ENCODE results near the gene STX7.
A peak's percentile ranks its signal among the peaks of the same experiment; 100 is the strongest.

STX7 gene

DNA sequence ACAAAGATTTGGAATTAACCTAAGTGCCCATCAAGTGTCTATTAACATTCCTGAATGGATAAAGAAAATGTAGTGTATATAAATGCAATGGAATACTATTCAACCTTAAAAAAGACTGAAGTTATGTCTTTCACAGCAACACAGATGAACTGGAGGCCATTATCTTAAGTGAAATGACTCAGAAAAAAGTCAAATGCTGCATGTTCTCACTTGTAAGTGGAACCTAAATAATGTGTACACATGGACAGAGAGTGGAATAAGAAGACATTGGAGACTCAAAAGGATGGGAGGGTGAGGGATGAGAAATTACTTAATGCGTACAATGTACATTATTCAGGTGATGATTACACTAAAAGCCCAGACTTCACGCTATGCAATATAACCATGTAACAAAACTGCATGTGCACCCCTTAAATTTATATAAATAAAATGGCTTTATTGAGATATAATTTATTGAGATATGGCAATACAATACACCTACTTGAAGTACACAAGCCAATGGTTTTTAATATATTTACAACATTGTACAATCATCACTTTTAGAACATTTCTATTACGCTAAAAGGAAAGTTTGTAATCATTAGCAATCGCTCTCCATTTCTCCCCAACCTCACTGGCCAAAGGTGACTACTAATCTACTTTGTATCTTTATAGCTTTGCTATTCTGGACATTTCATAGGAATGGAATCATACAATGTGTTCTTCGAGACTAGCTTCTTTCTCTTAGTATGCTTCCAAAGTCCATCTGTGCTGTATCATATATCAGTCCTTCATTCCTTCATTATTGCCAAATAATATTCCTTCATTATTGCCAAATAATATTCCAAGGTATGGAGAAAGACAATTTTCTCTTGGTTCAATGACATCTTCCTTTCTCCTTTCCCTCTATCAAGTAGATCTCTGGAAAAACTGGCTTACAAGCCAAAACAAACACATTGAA lies 5.8 kb downstream of the STX7 start:
- DNase-seq (ENCODE audit: low read depth) = no peak

DNA sequence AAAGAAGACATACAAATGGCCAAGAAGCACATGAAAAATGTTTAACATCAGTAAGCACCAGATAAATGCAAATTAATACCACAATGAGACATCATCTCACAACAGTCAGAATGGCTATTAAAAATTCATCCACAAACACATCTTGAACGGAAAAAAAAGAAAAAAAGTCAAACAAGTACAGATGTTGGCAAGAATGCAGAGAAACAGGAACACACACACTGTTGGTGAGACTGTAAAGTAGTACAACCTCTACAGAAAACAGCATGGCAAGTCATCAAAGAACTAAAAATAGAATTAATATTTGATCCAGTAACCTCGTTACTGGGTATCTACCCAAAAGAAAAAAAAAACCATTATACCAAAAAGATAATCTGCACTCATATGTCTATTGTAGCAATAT lies 6.5 kb downstream of the STX7 start:
- DNase-seq (ENCODE audit: low read depth) = no peak

DNA sequence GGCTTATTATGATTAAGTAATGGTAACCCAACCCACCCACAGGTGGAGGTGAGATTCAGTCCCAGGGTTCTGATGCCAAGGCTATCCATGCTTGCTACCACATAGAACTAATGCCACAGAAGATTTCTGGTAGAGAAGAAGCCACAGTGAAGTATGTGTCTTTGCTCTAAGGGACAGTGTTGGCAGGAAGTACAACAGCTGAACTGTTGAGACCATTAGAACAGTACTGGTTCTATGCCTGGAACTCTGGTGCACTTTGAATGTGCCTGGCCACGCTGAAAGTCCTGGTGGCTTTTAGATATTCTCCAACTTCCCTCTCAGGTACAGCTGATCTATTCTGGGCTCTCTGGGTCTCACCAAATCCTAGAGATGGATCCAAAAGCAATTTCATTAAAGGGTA lies 7.8 kb downstream of the STX7 start:
- DNase-seq (ENCODE audit: low read depth) = no peak

DNA sequence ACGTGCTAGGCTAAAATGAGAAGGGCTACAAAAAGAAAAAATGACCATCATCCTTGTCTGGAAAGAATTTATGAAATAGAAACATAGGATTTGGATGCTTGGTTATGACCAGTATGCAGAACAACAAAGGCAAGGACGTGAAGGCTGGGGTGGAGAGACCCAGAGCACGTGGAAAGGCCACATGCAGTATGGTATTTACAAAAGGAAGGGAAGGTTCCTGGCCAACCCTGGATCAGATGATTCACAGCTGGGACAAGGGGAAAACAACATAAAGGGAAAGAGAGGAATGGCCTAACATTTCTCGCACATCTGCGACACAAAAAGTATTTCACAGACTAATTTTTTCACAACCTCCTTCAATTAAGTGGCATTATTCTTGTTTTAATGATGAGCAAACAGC lies 8.2 kb downstream of the STX7 start:
- DNase-seq (ENCODE audit: low read depth) = no peak

DNA sequence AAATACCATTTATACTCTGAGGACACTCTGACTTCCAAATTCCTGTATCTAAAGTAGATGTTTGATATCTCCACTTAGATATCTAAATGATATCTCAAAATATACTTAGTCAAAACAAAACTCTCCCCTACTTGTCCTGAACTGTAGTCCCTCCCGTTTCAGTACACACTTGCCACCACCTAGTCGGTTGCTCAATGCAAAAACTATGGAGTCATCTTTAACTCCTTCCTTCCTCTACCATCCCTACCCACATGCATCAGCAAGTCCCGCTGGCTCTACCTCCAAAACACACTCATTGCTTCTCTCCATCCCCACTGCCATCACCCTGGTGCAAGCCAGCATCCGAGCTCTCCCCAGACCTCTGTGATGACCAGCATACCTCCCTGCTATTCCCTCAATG lies 13.2 kb downstream of the STX7 start:
- no peak for DNase-seq (ENCODE audit: low read depth)

DNA sequence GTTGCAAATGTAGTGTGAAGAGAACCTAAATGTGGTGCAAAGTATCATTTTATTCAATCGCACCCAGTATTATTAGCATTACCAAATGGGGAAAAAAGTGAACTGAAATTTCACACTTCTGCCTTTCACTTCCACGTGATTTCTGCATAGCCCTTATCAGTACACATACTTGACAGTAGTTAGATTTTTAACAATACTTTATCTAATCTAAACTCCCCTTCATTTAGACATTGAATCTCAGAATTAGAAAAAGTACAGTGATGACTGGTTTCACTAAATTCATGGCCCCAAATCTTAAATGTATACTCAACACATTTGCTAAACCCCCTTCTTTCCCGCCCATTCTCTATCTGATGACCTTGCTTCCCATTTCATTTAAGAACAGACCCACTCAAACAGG lies 14.3 kb downstream of the STX7 start:
- no peak for DNase-seq (ENCODE audit: low read depth)

DNA sequence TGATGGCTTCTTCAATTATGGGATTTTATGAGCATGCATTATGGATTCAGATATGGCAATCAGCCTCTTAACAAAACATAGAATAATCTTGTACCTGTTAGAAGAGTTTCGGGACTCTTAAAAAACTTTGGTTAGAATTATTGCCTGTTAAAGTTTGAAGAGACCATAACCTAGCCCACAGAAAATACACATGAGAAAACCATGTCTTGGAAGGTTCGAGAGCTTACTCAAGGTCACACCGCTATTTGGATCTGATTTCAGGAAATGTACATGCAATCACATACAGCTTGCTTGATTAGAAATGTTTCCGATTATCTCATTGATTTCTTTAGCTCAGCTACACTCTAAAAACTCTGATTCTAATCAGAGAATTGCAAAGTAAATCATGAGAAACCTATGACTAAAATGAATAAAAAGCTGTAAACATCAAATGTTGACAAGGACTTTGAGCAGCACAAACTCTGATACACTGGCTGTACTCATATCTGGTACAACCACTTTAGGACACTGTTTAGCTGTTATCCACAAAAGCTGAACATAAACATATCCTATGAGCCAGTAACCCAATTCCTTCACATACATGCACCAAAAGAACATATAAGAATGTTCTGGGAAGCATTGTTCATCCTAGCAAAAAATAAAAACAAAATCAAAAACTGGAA lies 16.3 kb downstream of the STX7 start:
- DNase-seq (ENCODE audit: low read depth) = no peak

DNA sequence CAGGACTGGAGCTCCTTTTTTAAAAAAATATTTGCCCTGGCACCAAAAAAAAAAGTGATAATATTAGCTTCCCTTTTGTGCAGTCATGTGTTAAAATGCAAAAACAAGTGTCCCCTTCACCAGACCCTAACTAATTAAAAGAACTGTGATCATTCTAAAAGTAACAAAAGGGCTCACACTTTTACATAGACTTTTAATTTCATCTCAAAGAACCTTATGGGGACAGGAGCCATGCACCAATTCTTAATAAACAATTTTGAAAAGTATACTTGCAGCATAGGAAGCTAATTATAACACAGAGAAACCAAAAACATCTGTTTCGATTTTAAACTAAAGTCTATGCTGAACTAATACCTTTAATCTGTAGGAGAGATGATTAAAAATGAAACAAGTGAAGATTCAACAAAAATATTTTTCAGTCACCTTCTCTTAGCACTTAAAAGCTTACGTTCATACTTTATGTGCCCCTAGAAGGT lies 17.3 kb downstream of the STX7 start:
- no peak for DNase-seq (ENCODE audit: low read depth)

DNA sequence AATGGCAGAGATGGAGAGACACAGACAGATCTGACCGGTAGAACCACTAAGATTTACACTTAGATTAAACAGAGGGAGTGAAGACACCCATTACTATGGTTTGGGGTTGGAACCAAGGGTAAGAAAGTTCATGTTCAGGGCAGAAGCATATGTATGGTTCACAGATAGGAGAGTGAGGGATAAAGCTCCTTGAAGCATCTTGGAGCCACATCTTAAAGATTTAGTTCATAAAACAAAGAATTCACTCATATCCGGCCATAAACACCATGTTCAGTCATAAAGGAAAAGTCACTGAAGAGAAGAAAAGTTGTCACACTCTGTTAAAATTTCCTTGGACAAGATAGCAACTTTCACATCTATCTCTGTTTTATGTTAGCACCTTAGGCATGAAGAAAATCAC lies 18.0 kb downstream of the STX7 start:
- no peak for DNase-seq (ENCODE audit: low read depth)

DNA sequence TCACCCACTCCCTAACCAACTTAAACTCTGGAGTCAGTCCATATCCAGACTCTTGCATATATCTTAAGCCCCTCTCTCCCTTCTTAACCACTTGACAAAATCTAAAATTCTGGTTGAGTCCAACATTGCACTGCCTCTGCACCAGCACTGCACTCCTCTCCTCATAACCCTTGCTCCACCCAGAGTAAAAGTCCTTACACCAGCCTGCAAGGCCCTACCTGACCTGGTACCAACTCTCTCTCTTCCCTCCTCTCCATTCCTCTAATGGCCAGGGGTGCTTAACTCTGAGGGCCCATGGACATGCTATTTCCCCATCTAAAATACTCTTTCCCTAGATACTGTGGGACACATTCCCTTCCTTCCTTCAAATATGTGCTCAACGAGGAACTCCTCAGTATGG lies 21.0 kb downstream of the STX7 start:
- DNase-seq (ENCODE audit: low read depth) = no peak

DNA sequence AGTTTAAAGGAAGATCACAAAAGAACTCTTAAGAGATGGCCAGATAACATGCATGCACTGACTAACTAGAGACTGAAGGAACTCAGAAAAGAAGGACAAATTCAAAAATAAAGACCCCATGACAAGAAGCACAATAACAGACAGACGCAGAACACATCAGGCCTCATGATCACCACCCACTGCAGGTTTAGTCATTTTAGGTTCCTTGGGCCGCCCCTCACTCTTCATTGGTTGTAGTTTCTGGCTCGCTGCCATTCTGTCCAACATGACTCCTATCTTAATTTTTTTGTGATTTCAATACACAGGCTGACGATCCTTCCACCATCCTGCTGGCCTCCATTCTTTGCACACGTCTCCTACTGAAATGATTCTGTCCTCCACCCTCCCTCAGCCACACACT lies 21.6 kb downstream of the STX7 start:
- no peak for DNase-seq (ENCODE audit: low read depth)

DNA sequence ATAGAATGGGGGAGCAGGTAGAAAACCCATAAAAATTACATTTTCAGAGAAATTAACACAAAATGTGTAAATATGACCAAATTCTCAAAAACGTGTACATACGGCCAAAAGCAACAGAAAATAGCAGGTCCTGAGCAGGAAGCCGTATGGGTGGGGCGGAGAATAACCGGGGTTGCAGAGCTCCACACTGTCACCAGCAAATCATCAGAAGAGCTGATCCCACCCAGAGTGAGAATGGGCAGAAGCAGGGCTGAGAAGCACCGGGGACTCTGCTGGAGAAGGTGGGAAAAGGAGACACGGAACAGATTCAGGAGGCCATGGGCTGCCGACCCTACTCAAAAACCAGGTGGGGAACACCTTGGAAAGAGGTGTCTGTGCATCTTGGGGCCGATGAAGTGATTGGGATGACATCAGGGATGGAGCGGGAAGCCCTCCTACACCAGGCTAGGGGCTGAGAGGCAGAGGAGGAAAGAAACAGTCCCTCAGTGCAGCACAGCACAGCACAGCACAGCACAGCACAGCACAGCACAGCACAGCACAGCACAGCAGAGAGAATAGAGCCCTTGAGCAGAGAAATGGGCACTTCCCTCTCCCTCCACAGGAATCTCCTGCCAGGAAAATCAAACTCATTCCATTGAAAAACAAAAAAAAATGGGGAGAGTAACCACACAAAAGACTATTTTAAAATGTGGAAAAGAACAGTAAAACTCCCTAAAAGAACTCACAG lies 22.3 kb downstream of the STX7 start:
- DNase-seq (ENCODE audit: low read depth) = no peak

DNA sequence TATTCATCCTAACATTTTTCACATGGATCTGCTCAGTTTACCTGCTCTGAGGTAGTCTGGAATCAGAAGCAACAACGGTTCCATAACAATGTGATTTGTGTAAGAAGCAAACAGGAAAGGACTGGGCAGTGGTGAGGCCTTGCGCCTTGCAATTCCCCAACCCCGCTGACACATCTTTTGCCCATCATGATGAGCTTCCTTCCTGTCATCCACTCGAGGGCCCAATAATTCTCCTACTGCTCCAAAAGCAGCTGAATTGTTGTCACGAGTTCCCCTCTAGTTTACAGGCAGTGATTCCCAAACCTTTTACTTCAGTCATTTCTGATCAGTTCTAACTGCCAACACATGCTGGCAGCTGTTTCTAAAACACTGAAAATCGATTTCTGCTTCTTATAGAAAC lies 22.9 kb downstream of the STX7 start:
- DNase-seq (ENCODE audit: low read depth) = peak; percentile 62

DNA sequence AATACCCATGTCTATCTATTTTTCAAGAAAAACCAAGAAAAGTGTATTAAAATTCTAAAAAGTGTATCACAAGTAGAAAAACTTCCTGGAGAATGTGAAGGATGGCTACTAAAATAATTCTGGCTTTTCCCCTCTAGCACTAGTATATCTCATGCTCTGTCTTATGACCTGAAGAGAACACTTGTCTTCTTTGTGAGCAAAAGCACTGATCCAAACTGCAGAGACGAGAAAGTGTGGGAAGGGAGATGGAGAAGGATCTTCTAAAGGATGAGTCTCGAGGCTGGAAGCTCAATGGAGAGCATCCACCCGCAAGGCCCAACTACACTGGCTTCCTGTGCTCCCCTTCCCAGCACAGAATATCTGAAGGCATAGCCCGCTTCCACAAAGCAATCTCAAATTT lies 23.5 kb downstream of the STX7 start:
- DNase-seq (ENCODE audit: low read depth) = no peak

DNA sequence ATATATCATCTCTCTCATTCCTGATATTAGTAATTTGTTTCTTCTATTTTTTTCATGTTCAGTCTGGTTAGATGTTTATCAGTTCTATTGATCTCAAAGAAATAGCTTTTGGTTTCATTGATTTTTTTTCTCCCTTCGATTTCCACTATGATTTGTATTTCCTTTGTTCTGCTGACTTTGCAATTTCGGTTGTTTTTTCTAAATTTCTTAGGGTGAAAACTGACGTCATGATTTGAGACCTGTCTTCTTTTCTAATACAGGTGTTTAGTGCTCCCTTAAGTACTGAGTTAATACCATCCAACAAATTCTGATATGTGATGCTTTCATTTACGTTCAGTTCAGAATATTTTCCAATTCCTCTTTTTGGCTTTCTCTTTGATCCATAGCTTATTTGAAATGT lies 25.2 kb downstream of the STX7 start:
- DNase-seq (ENCODE audit: low read depth) = no peak

DNA sequence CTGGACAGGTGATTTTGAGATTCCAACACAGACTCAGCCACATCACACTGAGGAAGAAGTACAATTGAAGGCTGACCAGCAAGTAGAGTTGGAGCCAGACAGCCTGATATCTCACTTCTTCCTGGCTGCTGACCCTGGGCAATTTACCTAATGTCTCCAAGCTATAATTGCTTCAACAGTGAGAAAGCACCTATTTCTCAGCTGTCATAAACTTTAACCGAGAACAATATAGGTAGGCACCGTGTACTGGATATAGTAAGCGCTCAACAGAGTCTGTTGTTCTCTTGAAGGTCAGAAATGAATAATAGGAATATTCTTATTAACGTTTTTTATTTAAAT lies 28.3 kb downstream of the STX7 start:
- DNase-seq (ENCODE audit: low read depth) = no peak

DNA sequence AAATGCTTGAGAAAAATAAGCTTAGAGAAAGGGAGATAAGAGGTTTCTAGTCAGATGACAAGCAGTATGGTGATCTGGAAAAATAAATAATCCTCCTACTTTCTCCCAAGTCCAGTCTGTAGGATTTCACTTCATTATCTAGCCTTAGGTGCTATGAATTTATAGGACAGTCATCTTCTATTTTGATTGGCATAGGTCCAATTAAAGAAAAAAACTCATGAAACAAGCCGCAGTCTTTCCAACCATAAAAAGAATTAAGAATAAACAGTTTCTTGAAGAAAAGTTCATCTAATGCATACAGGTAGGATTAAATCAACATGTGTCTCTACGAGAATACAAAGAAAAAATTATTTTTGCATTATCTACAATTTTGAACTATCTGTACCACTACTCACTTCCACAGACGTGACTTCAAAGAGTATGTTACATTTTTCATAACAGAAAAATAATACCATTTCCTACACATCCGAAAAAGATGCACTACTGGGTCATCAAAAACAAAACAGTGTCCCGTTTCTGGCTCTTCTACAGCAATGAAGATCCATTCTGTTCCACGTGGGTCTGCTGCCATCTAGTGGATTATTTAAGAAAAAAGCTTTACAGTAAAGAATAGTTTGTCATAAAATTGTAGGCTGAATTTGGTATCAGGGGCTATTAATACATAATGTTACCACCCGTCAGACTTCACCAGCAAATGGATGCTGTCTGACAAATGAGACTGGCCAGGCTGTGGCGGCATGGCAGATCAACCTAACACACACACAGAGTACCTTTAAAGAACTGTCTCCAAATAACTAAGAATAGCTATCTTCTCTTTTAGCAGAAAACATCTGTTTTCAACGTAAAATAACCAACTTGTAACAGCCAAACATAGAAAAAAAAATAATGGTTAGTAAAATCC lies 28.9 kb downstream of the STX7 start:
- DNase-seq (ENCODE audit: low read depth) = peak; percentile 40

DNA sequence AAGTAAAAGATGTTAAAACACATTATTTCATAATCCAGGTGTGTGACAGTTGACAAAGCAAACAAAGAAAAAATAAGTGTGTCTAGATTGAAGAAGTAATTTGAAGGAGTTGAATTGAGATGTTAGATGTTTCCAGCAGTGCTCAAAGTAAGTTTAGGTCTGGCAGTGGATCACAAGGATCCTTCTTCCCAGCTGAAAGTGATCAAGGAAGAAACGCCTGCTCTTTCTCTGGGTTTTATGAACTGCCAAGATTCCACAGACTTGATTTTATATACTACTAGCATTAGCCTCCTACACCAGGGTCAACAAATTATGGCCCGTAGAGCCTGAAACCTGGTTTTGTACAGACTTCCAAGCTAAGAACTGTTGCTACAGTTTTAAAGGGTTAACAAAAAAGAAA lies 30.3 kb downstream of the STX7 start:
- DNase-seq (ENCODE audit: low read depth) = no peak

DNA sequence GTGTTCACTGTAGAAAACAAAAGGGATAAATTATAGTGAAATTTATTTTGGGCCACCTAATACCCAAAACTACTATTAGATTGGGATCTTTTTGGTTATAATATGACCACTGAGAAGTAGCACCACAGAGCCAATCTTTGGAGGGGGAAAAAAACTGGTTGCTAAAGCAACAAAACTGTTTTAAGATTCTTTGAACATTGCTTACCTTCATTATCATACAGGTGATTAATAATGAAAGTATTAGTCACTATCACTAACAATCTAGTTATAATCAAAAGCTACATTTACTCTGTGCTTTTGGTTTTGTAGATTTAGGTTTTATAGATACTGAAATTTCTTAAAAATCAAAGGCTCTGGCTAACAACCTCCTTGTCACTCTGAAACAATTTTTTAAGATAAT lies 31.7 kb downstream of the STX7 start:
- no peak for DNase-seq (ENCODE audit: low read depth)

DNA sequence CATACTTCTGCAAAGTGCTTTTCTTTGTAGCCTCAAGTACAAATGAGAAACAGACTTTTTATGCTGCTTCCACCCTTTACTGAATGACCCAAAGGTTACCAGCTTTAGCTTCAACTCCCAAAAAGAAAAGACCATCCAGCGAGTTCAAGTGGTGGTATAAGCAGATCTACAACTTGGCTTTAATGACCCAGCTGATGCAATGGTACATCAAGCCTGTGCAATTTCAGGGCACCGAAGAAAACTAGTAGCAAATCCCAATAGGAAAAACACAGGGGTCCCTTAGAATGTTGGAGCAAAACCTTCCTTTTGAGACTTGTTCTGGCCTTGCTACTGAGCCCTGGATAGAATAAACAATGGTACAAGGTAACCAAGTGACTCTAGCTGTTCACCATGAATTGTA lies 33.8 kb downstream of the STX7 start:
- no peak for DNase-seq (ENCODE audit: low read depth)

DNA sequence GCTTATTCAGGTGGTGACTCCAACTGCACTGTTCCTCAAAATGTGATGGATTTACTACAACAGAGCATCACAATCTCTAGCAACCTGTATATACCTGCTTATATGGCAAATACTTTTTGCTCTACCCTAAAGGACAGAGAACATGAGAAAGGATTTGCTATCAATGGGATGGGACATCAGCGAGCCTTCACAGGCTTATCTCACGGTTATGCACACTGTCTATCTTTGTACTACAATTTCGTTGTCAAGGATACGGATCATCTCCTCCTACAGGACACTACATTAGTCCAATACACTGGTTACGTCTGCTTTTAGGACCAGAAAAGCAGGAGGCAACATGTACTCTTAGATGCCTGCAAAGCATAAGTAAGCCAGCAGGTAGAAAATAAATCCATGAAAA lies 34.2 kb downstream of the STX7 start:
- no peak for DNase-seq (ENCODE audit: low read depth)

DNA sequence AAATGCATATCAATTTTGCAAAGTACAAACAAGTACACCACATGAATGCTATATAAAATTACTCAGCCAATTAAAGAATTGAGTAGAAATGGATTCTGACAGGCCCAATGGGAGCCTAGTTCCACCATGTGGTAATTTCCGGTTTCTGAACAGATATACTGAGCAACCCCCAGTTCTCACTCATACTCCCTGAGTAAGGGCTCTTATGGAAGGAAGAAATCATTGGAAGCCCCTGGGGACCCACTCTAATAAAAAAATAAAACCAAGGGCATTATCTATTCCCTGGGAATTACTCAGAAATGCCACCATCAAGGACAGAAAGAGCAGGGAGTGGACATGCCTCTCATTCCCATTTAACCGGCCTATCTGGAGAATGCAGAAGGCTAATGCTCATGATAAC lies 34.6 kb downstream of the STX7 start:
- no peak for DNase-seq (ENCODE audit: low read depth)

All from GM04504 (cell line).